Fibroblast of skin of abdomen (primary cell): Measurements from ENCODE around the gene PSENEN. TPM values are rescaled to one million over a fixed set of nuclear protein-coding genes. Genes with fewer than 3 reads are reported as not detected.

Experiments
- DNase-seq: peaks from one replicate; pipeline ENCODE4 v3.0.0-alpha.2; 2013
- polyA plus RNA-seq, 2 experiments: library from polyadenylated mRNA; unstranded; fragments of 120-200 nt; gene quantifications; one replicate each; pipeline ENCODE4 v1.2.1, GENCODE V29; 2013; ENCODE audit not compliant: insufficient read length in 2 of 2

The PSENEN gene, protein sequence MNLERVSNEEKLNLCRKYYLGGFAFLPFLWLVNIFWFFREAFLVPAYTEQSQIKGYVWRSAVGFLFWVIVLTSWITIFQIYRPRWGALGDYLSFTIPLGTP
- polyA plus RNA-seq (2013, experiment 1 of 2; ENCODE audit: insufficient read length), result 61.7 TPM
- polyA plus RNA-seq (2013, experiment 2 of 2; ENCODE audit: insufficient read length), result 60.1 TPM

DNA sequence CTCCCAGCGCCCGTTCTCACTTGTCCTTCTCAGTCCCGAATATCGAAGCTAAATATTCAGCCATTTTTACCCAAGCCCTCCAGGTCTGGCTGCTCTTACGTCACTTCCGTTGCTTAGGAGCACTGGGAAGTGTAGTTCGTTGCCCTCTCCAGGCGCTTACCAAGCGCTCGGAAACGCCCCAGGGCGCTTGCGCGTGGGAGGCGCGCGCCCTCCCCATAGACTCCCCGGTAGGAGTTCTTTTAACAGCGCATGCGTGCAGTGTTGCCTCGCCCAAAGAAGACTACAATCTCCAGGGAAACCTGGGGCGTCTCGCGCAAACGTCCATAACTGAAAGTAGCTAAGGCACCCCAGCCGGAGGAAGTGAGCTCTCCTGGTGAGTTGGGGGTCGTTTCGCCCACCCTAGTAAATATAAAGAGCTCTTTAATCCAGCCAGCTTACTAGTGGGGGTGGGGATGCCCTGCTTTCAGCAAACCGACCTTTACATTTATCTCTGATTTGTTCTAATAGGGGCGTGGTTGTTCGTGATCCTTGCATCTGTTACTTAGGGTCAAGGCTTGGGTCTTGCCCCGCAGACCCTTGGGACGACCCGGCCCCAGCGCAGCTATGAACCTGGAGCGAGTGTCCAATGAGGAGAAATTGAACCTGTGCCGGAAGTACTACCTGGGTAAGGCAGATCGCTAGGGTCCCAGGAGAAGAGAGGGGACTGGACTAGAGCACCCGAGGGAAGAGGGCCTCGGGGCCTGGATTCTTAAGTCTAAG lies at the start of gene PSENEN, which contains the start of gene U2AF1L4:
PSENEN (plus strand) TSS at position 324 of the 759 bp plus-strand sequence; CDS start at position 604, 280 bp downstream.
U2AF1L4 (minus strand) TSS at position 91 of the 759 bp plus-strand sequence; CDS start at position 64, 27 bp downstream.
- peak; percentile 99 for DNase-seq

DNA sequence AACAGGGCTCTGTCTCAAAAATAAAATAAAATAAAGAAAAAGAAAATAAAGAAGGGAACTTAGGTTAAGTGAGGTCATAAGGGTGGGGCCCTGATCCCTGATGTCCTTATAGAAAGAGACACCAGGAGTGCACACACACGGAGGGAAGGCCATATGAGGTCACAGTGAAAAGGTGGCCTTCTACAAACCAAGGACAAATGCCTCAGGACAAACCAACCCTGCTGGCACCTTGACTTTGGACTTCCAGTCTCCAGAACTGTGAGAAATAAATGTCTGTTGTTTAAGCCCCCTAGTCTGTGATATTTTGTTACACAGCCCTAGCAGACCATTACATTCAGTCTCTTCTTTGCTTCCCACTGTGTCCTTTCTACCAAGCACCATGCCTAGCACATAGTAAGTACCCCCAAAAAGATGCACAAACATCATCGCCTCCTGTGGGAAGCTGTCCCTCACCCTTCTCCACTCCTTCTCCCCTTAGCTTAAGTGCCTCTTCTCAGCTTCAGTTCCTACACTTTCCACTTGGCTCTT lies 49.5 kb upstream of the PSENEN start:
- DNase-seq, result no peak

- DNase-seq, result no peak
These were observed 48.6 kb upstream of the PSENEN start for GRCh38 chr19:35696835-35697234.

DNA sequence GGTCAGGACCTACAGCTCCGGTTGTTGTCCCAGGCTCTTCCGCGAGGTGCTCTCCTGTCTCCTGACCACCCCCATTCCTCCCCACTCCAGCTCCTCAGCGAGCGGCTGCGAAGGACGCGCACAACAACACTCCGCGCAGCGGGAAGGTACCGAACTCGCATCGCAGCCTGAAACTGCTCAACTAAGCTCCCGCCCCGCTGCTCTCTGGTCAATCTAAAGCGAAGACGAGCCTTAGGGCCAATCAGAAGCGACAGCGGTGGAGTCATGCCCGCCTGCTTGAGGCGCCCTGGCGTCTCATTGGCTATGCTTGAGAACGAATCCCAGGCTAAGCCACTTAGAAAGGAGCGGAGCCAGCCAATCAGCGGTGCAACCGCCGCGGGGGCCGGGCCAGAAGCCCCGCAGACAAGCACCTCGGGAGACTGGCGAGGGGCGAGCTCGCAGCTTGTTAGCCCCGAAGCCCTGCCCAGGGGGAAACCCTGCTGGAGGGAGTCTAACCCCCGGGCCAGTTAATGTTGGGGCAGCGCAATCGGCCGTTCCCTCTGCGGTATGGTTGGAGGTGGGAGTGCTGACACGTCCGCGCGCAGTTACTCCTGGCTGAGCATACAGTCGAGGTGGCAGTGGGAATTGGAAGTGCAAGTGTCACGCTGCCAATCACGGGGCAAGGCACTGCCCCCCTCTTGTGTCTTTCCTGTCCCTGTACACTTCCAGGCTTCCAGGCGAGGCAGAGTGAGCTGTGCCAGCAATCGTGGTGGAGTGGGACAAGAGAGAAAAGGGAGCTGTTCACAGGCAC lies 43.0 kb upstream of the PSENEN start:
- peak; percentile 97 for DNase-seq

DNA sequence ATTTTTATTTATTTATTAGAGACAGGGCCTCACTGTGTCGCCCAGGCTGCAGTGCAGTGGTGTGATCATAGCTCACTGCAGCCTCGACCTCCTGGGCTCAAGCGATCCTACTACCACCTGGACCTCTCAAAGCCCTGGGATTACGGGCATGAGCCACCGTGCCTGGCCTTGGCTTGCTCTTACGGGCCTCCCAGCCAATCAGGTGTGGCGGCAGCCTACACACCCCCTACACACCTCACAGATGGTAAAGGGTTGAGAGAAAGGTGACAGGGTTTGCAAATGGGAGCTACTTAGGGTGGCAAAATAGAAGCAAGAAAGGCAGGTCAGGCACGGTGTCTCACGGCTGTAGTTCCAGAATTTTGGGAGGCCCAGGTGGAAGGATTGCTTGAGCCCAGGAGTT lies 42.1 kb upstream of the PSENEN start:
- no peak for DNase-seq

DNA sequence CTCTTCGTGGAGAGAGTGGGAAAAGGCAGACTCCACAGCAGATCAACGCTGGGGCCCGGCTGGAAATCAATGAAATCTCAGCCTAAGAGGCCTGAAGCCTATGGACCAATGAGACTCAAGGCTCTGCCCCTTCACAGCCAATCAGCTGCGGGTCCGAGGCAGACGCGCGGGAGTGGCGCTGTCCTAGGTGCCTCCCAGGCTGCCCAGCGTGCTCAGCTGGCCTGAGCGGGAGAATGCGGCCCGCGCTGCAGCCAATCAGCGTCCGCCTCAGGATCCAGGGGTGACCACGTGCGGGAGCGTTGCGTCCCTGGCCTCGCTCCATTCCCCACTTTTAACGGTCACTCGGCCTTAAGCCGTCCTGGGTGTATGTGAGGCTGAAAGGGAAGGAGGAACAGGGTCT lies 41.2 kb upstream of the PSENEN start, which contains the start of gene ZBTB32:
ZBTB32 (plus strand) TSS at position 341 of the 400 bp plus-strand sequence. CDS start 10,069 bp downstream, outside the sequence.
- DNase-seq, result peak; percentile 56

GRCh38 chr19:35708391-35708790 lies 37.1 kb upstream of the PSENEN start:
- DNase-seq, result no peak

GRCh38 chr19:35710784-35711723 lies 34.4 kb upstream of the PSENEN start:
- no peak for DNase-seq

GRCh38 chr19:35712567-35713505 lies 32.6 kb upstream of the PSENEN start:
- DNase-seq, result no peak

GRCh38 chr19:35713506-35713850 lies 32.0 kb upstream of the PSENEN start:
- DNase-seq, result no peak

DNA sequence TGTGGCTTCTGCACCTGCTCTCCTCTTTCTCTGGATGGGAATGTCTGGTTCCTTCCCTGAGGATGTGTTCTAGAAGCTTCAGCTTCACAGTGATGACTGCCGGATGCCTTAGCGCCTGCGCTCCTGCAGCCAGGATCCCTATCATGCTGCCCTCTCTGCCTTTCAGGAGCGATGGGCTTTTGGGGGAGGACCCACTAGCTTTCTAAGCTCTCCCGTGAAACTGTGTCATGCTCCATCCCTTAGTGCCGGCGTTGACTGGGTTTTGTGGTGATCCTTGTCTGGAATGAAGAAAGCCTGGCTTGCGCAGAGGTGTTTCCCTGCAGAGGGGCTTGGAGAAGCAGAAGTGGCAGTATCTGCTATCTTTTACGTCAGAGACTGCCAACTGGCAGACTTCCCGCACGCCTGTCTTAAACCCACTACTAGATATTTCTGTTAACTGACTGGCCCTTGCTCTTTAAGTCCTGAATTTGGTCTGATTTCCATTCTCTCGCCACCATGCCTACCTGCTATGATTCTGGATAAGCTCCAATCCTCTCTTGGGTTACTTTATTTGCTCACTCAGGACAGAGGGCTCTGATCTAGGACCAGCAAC lies 31.5 kb upstream of the PSENEN start:
- no peak for DNase-seq

GRCh38 chr19:35714601-35715354 lies 30.7 kb upstream of the PSENEN start:
- no peak for DNase-seq

DNA sequence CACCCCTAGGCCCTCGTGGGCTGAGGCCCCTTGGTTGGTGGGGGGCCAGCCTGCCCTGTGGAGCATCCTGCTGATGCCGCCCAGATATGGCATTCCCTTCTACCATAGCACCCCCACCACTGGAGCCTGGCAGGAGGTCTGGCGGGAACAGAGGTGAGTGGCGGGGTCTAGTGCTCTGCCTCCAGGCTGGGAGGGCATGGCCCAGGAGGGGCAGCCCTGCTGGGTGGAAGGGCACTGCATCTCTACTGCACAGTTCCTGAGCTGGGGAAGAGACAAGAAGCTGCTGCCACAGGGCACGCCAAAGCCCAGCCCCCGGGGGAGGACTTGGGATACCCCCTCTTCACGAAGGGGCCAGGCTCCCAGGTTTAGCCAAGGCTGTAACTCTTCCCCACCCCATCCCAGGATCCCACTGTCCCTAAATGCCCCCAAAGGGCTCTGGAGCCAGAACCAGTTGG lies 30.1 kb upstream of the PSENEN start:
- no peak for DNase-seq

- DNase-seq, result no peak
These were observed 29.3 kb upstream of the PSENEN start for GRCh38 chr19:35715981-35716800.

GRCh38 chr19:35716801-35717664 lies 28.4 kb upstream of the PSENEN start:
- peak; percentile 76 for DNase-seq

- peak; percentile 97 for DNase-seq
These were observed 27.6 kb upstream of the PSENEN start, which contains the start of gene KMT2B for GRCh38 chr19:35717665-35718344. KMT2B (plus strand) TSS chr19:35718003; CDS start chr19:35718019, 16 bp downstream.
